HepG2 (cell line): ENCODE results near the gene CDKN1A. TPM values are rescaled to one million over a fixed set of nuclear protein-coding genes. Genes with fewer than 3 reads are reported as not detected.

Experiments used
- FOXC1 ChIP-seq: sonication (generic); formaldehyde crosslinking; IDR thresholded peaks from 2 replicates; pipeline ENCODE4 v1.8.0; 2022; ENCODE audit warnings: mild to moderate bottlenecking, missing genetic modification reagents, borderline replicate concordance
- HOXA5 ChIP-seq: sonication (generic); formaldehyde crosslinking; IDR thresholded peaks from 2 replicates; pipeline ENCODE4 v1.4.0; 2020; ENCODE audit warnings: missing genetic modification reagents
- ZFX ChIP-seq: sonication (generic); formaldehyde crosslinking; IDR thresholded peaks from 2 replicates; pipeline ENCODE4 v1.4.0; 2020; ENCODE audit warnings: mild to moderate bottlenecking, low read depth, missing genetic modification reagents, moderate library complexity
- ZMYM4 ChIP-seq: sonication (generic); formaldehyde crosslinking; IDR thresholded peaks from 2 replicates; pipeline ENCODE4 v1.8.1; 2023; ENCODE audit warnings: mild to moderate bottlenecking, missing genetic modification reagents
- ZNF607 ChIP-seq: sonication (generic); formaldehyde crosslinking; IDR thresholded peaks from 2 replicates; pipeline ENCODE4 v1.5.1; 2020; ENCODE audit warnings: missing genetic modification reagents, mild to moderate bottlenecking, borderline replicate concordance
- polyA plus RNA-seq, 8 experiments: library from polyadenylated mRNA; depleted of rRNA in 3 of 8; stranded (reverse) in 7 of 8; unstranded in 1 of 8; fragments of >200 nt; fragmentation: Illumina TruSeq in 4 of 8; extraction: Trizol in 4 of 8; gene quantifications; 2 replicates each; pipeline versions ENCODE4 v1.2.1 to v1.2.3, GENCODE V29; 2011 to 2016; ENCODE audit warnings: low read depth in 4 of 8, missing spikeins in 1 of 8, mixed read lengths in 1 of 8; ENCODE audit not compliant: insufficient read depth in 1 of 8
- total RNA-seq, 5 experiments: library from RNA; depleted of rRNA; stranded (reverse); fragments of >200 nt; fragmentation: Illumina TruSeq; extraction: Trizol; gene quantifications; 2 replicates each; pipeline ENCODE4 v1.2.3, GENCODE V29; 2016; ENCODE audit warnings: low read depth in 1 of 5
- TF ChIP-seq, protein P1 (sequence below): IDR thresholded peaks from 2 replicates; pipeline ENCODE4 v1.6.1; 2016
- TF ChIP-seq, protein P2 (sequence below): sonication (generic); formaldehyde crosslinking; IDR thresholded peaks from 2 replicates; pipeline ENCODE4 v1.5.1; 2020; ENCODE audit warnings: mild to moderate bottlenecking, moderate library complexity, missing genetic modification reagents
- TF ChIP-seq, protein P3 (sequence below): IDR thresholded peaks from 2 replicates; pipeline ENCODE4 v1.6.1; 2018; ENCODE audit warnings: missing genetic modification reagents

The CDKN1A gene
- total and polyA plus RNA-seq, 2 of the 13 experiments (the other 11 are each of a cell fraction or from before 2014, with no cell fraction given) = 60.7 to 92.1 TPM

DNA sequence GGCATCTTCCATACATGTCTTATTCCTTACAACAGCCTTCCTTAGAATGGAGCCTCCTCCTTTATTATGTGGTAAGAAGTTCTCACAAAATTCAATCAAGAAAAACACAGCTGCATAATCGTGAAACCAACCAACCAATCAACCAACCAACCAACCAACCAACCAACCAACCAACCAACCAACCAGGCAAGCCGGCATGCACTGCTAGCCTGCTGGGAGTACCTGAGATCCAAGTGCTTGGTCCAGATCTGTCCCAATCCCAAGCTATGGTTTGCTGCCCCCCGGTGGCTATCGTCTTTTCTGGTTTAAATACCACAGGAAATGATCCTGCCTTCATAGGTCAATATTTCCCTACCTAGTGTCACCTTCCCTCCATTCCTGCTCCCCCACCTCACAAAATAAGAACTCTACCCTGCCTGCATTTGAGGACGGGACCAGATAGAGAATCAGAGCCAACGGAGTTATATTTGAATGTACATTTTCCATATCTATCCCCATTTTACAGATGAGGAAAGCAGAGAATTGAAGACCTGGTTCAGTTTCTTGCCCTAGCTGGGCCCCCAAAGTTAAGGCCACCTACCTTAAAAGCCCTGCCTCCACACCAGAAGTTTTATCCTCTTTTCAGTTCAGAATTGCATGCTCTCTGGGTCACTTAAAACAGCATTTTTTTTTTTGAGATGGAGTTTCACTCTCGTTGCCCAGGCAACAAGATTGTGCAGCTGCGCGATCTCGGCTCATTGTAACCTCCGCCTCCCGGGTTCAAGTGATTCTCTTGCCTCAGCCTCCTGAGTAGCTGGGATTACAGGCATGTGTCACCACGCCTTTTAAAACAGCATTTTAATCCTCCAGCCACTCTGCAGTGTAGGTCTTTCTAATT lies 46.2 kb downstream of the CDKN1A start (continued):
- TF ChIP-seq ZFX (CRISPR knock-in tag) (no peak), ZNF607 (CRISPR knock-in tag) (0 out of 2 replicates have a peak, but pooled peaks have one; percentile 34), ZMYM4 (peak; percentile 41; the same call in 1 of the 2 replicates), FOXC1 (CRISPR knock-in tag) (0 out of 2 replicates have a peak, but pooled peaks have one; percentile 45), HOXA5 (CRISPR knock-in tag) (0 out of 2 replicates have a peak, but pooled peaks have one; percentile 5)
- TF ChIP-seq, protein P1, sequence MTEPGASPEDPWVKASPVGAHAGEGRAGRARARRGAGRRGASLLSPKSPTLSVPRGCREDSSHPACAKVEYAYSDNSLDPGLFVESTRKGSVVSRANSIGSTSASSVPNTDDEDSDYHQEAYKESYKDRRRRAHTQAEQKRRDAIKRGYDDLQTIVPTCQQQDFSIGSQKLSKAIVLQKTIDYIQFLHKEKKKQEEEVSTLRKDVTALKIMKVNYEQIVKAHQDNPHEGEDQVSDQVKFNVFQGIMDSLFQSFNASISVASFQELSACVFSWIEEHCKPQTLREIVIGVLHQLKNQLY (CRISPR knock-in tag) = no peak
- TF ChIP-seq, protein P2, sequence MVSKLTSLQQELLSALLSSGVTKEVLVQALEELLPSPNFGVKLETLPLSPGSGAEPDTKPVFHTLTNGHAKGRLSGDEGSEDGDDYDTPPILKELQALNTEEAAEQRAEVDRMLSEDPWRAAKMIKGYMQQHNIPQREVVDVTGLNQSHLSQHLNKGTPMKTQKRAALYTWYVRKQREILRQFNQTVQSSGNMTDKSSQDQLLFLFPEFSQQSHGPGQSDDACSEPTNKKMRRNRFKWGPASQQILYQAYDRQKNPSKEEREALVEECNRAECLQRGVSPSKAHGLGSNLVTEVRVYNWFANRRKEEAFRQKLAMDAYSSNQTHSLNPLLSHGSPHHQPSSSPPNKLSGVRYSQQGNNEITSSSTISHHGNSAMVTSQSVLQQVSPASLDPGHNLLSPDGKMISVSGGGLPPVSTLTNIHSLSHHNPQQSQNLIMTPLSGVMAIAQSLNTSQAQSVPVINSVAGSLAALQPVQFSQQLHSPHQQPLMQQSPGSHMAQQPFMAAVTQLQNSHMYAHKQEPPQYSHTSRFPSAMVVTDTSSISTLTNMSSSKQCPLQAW (CRISPR knock-in tag) = peak; percentile 33; the same call in 1 of the 2 replicates
- TF ChIP-seq, protein P3, sequence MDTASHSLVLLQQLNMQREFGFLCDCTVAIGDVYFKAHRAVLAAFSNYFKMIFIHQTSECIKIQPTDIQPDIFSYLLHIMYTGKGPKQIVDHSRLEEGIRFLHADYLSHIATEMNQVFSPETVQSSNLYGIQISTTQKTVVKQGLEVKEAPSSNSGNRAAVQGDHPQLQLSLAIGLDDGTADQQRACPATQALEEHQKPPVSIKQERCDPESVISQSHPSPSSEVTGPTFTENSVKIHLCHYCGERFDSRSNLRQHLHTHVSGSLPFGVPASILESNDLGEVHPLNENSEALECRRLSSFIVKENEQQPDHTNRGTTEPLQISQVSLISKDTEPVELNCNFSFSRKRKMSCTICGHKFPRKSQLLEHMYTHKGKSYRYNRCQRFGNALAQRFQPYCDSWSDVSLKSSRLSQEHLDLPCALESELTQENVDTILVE (CRISPR knock-in tag) = 0 out of 2 replicates have a peak, but pooled peaks have one; percentile 42
